Upper lobe of left lung (tissue), 6 donors: ENCODE measurements around the gene FAM53A. TPM values are rescaled to one million over a fixed set of nuclear protein-coding genes. Genes with fewer than 3 reads are reported as not detected.

Experiments used
- ATAC-seq, 2 donors: fragments of 200-7000 bp; cut with Tn5 transposase; one replicate each; pipeline ENCODE4 v1.9.1; 2022; ENCODE audit warnings: mild to moderate bottlenecking in 2 of 2, moderate library complexity in 2 of 2; ENCODE audit not compliant: low FRiP score in 2 of 2
- DNase-seq, 2 donors: peaks; one replicate each; pipeline ENCODE4 v3.0.0-alpha.2; 2019 to 2020
- H3K27ac ChIP-seq, 4 donors: fragments of 200-600 bp; sonication (generic); one replicate each; pipeline ENCODE4 v1.5.1; 2016 to 2019
- H3K27me3 ChIP-seq, 4 donors: fragments of 200-600 bp; sonication (generic); one replicate each; pipeline ENCODE4 v1.5.1; 2017 to 2019
- H3K36me3 ChIP-seq, 4 donors: fragments of 200-600 bp; sonication (generic); one replicate each; pipeline ENCODE4 v1.5.1; 2016 to 2019
- H3K4me1 ChIP-seq, 4 donors: fragments of 200-600 bp; sonication (generic); one replicate each; pipeline ENCODE4 v1.5.1; 2018 to 2019
- H3K4me3 ChIP-seq, 4 donors: fragments of 200-600 bp; sonication (generic); one replicate each; pipeline ENCODE4 v1.5.1; 2017 to 2019; ENCODE audit warnings: mild to moderate bottlenecking in 2 of 4, moderate library complexity in 1 of 4
- H3K9me3 ChIP-seq, 4 donors: fragments of 200-600 bp; sonication (generic); one replicate each; pipeline ENCODE4 v1.5.1; 2018 to 2019
- EP300 ChIP-seq, 4 donors: sonication (generic); formaldehyde crosslinking; IDR thresholded peaks; one replicate each; pipeline ENCODE4 v1.5.1; 2017; ENCODE audit warnings: antibody characterized with exemption in 4 of 4, control low read depth in 2 of 4
- POLR2A ChIP-seq, 4 donors: fragments of 450-650 bp; IDR thresholded peaks; one replicate each; pipeline ENCODE4 v1.5.1; 2016 to 2017; ENCODE audit warnings: antibody characterized with exemption in 4 of 4, mild to moderate bottlenecking in 2 of 4
- POLR2AphosphoS5 ChIP-seq, 2 donors: sonication (generic); formaldehyde crosslinking; IDR thresholded peaks; one replicate each; pipeline ENCODE4 v1.5.1; 2017; ENCODE audit warnings: antibody characterized with exemption in 2 of 2
- WGBS, 2 donors: methylation state at CpG; one replicate each; pipeline ENCODE4 v1.1.5; 2017 to 2018; 5-methylcytosine and 5-hydroxymethylcytosine counted together
- total RNA-seq, 6 donors: library from RNA; depleted of rRNA in 4 of 6; stranded (reverse); fragments of >200 nt in 4 of 6; gene quantifications; one replicate each; pipeline versions ENCODE4 v1.1.0 to v1.2.1, GENCODE V29; 2016 to 2021
- TF ChIP-seq, protein P1 (sequence below), 6 experiments: fragments of 450-650 bp in 4 of 6; fragments of 200-600 bp in 2 of 6; sonication (generic) in 2 of 6; IDR thresholded peaks; one replicate each; pipeline ENCODE4 v1.5.1; 2016 to 2019; ENCODE audit warnings: antibody characterized with exemption in 6 of 6
- donor health status: DM: no; HTN: no; CAD: no; lungs with moderate emphysema.
- donor health status: DM: no; HTN: yes; CAD: no; lungs with severe emphysema.

Gene FAM53A
- total RNA-seq, 6 donors from 2014 or later = 0.59 to 17.8 (median 2.5) TPM

DNA sequence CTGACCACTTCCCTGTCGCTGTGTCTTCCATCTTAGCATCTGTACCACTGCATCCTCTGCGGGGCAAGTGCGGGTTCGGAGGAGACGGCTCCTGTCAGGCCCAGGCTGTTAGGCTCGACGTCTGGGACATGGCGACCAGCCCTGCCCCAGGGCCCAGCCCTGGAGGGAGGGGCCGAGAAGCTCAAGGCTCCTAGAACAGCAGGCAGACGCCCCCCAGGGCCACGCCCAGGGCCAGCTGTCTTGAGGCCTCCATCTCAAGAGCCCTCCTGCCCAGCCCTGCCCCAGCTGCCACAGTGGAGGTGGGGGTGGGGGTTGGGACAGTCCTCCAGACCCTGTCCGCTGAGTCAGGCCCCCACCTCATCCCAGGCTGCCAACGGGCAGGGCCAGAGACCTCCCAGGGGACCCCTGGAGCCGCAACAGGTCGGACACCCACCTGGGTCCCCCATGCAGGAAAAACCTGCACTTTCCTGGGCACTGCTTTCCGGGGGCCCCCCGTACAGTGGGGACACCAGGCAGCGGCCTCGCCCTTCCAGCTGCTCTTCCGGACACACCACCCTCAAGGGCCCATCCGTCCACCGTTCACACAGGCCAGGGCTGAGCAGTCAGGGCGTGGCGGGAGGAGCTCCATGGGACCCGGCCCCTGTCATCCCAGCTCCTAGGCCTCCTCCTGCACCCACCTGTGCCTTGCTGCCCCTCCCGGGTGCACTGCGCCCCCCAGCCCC lies 83.1 kb downstream of the FAM53A start:
- H3K27ac ChIP-seq = no peak overlapping the region
- H3K4me1 ChIP-seq = peaks cover 0 to 5% (median 0%) of the 10 kb centered on the region in 4 donors
- WGBS, 2 donors = 88 to 94% methylated on average over 3 to 5 of the region's 27 CpGs
- peak in 1 of 2 donors; percentile 72 for DNase-seq
- no peaks in the 10 kb centered on the region for H3K27me3 ChIP-seq
- H3K9me3 ChIP-seq = no peaks in the 10 kb centered on the region
- H3K4me3 ChIP-seq = no peak overlapping the region
- no peak for ATAC-seq
- TF ChIP-seq POLR2AphosphoS5 (IDR thresholded peaks at IDR 0.05) = no peak
- TF ChIP-seq EP300 (IDR thresholded peaks at IDR 0.05) = no peak
- TF ChIP-seq POLR2A (IDR thresholded peaks at IDR 0.05) = no peak
- TF ChIP-seq, protein P1, sequence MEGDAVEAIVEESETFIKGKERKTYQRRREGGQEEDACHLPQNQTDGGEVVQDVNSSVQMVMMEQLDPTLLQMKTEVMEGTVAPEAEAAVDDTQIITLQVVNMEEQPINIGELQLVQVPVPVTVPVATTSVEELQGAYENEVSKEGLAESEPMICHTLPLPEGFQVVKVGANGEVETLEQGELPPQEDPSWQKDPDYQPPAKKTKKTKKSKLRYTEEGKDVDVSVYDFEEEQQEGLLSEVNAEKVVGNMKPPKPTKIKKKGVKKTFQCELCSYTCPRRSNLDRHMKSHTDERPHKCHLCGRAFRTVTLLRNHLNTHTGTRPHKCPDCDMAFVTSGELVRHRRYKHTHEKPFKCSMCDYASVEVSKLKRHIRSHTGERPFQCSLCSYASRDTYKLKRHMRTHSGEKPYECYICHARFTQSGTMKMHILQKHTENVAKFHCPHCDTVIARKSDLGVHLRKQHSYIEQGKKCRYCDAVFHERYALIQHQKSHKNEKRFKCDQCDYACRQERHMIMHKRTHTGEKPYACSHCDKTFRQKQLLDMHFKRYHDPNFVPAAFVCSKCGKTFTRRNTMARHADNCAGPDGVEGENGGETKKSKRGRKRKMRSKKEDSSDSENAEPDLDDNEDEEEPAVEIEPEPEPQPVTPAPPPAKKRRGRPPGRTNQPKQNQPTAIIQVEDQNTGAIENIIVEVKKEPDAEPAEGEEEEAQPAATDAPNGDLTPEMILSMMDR (IDR thresholded peaks at IDR 0.05) = no peak
- no peaks in the 10 kb centered on the region for H3K36me3 ChIP-seq

DNA sequence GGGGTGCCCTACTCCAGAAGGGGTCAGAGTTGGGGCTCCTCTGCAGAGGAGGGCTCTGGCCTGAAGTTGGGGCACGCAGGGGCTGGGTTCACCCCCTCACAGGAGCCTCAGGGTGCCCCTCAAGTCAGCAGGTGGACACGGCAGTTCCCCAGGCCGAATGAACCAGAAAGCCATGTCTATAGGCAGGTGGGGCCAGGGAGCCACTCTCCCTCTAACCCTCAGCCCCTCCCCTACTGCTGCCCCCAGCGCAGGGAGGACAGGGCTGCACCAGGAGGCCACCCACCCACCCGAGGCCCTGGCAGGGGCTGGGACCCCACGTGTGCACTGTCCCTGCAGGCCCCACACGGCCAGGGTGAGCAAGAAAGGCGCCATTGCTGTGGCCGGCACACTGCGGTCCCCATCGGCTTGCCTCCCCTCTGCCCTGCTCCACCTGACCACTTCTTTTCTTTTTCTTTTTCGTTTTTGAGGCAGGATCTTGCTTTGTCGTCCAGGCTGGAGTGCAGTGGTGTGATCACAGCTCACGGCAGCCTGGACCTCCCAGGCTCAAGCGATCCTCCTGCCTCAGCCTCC lies 83.8 kb downstream of the FAM53A start:
- DNase-seq (peak in 1 of 2 donors; percentile 56), ATAC-seq (no peak)
- H3K36me3 ChIP-seq = no peaks in the 10 kb centered on the region
- WGBS, 2 donors = 83 to 86% methylated on average over 9 to 11 of the region's 15 CpGs
- H3K27ac ChIP-seq = no peak overlapping the region
- H3K4me3 ChIP-seq = no peak overlapping the region
- TF ChIP-seq POLR2AphosphoS5 (IDR thresholded peaks at IDR 0.05) (no peak), EP300 (IDR thresholded peaks at IDR 0.05) (no peak), POLR2A (IDR thresholded peaks at IDR 0.05) (no peak)
- TF ChIP-seq, protein P1 (IDR thresholded peaks at IDR 0.05) = no peak
- peaks cover 0 to 5% (median 0%) of the 10 kb centered on the region in 4 donors for H3K4me1 ChIP-seq
- no peaks in the 10 kb centered on the region for H3K9me3 ChIP-seq
- H3K27me3 ChIP-seq = no peaks in the 10 kb centered on the region

DNA sequence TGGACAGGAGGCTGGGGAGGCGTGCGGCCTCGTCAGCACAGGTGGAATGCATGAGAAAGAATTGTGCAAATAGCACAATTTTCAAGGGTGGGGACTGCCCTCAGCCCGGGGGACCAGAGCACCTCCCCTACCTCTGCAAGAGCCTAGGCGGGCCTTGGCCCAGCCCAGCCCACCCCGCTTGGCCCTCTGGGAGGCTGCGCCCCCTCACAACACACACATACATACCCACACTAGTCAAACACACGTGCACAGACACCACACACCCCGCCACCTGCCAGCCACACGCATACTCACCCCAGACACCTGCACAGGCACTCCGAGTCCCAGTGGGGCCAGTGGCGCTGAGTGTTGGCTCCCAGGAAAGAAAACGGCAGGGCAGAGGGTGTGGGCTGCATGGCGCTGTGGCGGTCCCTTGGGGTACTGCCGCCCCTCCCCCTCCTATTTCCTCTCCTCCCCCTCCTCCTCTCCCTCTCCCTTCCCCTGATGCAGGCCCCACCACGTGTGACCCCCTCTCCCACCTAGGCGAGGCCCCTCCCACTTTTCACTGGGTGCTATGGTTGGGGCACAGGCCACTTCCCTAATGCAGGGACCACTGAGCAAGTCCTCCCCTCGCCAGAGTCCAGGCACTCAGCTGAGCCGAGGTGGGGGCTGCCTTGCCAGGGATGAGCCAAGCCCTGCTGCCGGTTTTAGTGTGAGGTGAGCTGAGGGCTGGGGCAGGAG lies 84.5 kb downstream of the FAM53A start:
- 60 to 67% methylated on average over 18 to 21 of the region's 21 CpGs for WGBS, 2 donors
- no peaks in the 10 kb centered on the region for H3K9me3 ChIP-seq
- DNase-seq = peak in 1 of 2 donors; percentile 50
- no peak overlapping the region for H3K27ac ChIP-seq
- H3K4me3 ChIP-seq = no peak overlapping the region
- H3K27me3 ChIP-seq = no peaks in the 10 kb centered on the region
- peaks cover 0 to 3% (median 0%) of the 10 kb centered on the region in 4 donors for H3K4me1 ChIP-seq
- no peaks in the 10 kb centered on the region for H3K36me3 ChIP-seq
- TF ChIP-seq, protein P1 (IDR thresholded peaks at IDR 0.05) = no peak
- TF ChIP-seq EP300 (IDR thresholded peaks at IDR 0.05) (no peak), POLR2AphosphoS5 (IDR thresholded peaks at IDR 0.05) (no peak), POLR2A (IDR thresholded peaks at IDR 0.05) (no peak)
- ATAC-seq = no peak

DNA sequence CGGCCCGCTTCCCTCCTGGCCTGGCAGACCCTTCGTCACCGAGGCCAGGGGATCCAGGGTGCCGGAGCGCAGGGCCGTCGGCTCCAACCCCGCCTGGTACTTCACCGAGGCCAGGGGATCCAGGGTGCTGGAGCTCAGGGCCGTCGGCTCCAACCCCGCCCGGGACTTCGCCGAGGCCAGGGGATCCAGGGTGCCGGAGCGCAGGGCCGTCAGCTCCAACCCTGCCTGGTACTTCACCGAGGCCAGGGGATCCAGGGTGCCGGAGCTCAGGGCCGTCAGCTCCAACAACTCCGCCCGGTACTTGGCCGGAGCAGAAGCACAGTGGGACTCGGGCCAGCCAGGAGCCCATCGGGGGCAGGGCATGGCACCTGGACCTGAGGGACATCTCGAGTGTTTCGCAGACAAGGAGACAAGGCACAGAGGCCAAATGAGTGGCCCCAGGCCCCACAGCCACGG lies 85.1 kb downstream of the FAM53A start:
- ATAC-seq = no peak
- no peak for TF ChIP-seq POLR2A (IDR thresholded peaks at IDR 0.05)
- WGBS, 2 donors = 60 to 80% methylated on average over 23 to 30 of the region's 30 CpGs
- Histone ChIP-seq H3K27ac (no peak overlapping the region), H3K4me3 (no peak overlapping the region), H3K4me1 (no peaks in the 10 kb centered on the region), H3K36me3 (no peaks in the 10 kb centered on the region), H3K9me3 (no peaks in the 10 kb centered on the region), H3K27me3 (no peaks in the 10 kb centered on the region)
- peak in 1 of 2 donors; percentile 80 for DNase-seq
